Colonic mucosa (tissue), 4 donors: Measurements from ENCODE around the gene UPP1. TPM values are rescaled to one million over a fixed set of nuclear protein-coding genes. Genes with fewer than 3 reads are reported as not detected.

Source experiments
- DNase-seq: peaks from one replicate; pipeline ENCODE4 v3.0.0-alpha.2; 2020
- H3K27ac ChIP-seq: fragments of 200-600 bp; one replicate; pipeline ENCODE4 v1.8.0; 2021
- H3K27me3 ChIP-seq: fragments of 200-600 bp; one replicate; pipeline ENCODE4 v1.8.0; 2021
- H3K36me3 ChIP-seq: fragments of 200-600 bp; one replicate; pipeline ENCODE4 v1.8.0; 2021
- H3K4me1 ChIP-seq: fragments of 200-600 bp; one replicate; pipeline ENCODE4 v1.8.0; 2021; ENCODE audit warnings: mild to moderate bottlenecking
- H3K4me3 ChIP-seq: fragments of 200-600 bp; one replicate; pipeline ENCODE4 v1.8.0; 2021
- H3K9ac ChIP-seq, 2 donors: one replicate each; pipeline ENCODE4 v1.7.0; 2013; ENCODE audit warnings: control low read depth in 2 of 2, low read depth in 2 of 2, low read length in 2 of 2
- H3K9me3 ChIP-seq: fragments of 200-600 bp; one replicate; pipeline ENCODE4 v1.8.0; 2021
- intact Hi-C: fragments of 100-400 bp; cut with DNase I; formaldehyde crosslinking; loops from one replicate; pipeline ENCODE4 v1.14.1; 2022
- total RNA-seq, 2 donors: library from RNA; stranded (reverse); fragmentation: NEBNext Ultra II Directional in 1 of 2; extraction: Animal tissue kit (Norgen Biotek cat#: 25700) in 1 of 2; gene quantifications; one replicate each; pipeline ENCODE4 v1.2.1, GENCODE V29; 2021
- TF ChIP-seq, protein P1 (sequence below): fragments of 200-600 bp; IDR thresholded peaks from one replicate; pipeline ENCODE4 v1.8.0; 2022; ENCODE audit warnings: antibody characterized with exemption, mild to moderate bottlenecking
- donor health status: healthy.
- donor health status: DM: no; HTN: no; CAD: no.
- donor health status: DM: no; HTN: no; CAD: no.

The UPP1 gene
- total RNA-seq, 2 donors from 2014 or later: 34.0 to 41.9 TPM

DNA sequence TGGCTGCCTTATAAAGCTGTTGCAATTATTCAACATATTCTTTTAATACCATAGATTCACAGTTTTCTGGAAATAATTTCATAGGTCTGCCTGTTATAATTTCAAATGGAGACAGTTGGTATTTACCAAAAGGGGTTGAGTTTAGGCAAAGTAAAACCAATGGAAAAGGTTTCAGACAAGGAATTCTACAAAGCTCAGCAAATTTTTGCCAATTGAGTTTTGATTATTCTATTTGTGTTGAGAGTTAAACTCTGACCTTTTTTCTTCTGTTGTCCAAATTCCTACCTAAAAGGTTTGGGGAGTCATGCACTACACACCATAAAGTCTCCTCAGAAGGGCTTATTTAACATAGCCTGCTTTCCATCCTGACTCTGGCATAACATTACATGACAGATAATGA is 43.7 kb downstream of the UPP1 start:
- no peak for DNase-seq
- TF ChIP-seq, protein P1, sequence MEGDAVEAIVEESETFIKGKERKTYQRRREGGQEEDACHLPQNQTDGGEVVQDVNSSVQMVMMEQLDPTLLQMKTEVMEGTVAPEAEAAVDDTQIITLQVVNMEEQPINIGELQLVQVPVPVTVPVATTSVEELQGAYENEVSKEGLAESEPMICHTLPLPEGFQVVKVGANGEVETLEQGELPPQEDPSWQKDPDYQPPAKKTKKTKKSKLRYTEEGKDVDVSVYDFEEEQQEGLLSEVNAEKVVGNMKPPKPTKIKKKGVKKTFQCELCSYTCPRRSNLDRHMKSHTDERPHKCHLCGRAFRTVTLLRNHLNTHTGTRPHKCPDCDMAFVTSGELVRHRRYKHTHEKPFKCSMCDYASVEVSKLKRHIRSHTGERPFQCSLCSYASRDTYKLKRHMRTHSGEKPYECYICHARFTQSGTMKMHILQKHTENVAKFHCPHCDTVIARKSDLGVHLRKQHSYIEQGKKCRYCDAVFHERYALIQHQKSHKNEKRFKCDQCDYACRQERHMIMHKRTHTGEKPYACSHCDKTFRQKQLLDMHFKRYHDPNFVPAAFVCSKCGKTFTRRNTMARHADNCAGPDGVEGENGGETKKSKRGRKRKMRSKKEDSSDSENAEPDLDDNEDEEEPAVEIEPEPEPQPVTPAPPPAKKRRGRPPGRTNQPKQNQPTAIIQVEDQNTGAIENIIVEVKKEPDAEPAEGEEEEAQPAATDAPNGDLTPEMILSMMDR: no peak
- Histone ChIP-seq H3K27me3 (no peaks in the 10 kb centered on the region), H3K4me3 (no peak overlapping the region), H3K4me1 (no peaks in the 10 kb centered on the region), H3K27ac (no peak overlapping the region), H3K36me3 (no peaks in the 10 kb centered on the region), H3K9ac (no peak overlapping the region), H3K9me3 (no peaks in the 10 kb centered on the region)
- intact Hi-C loops: no loop called here

DNA sequence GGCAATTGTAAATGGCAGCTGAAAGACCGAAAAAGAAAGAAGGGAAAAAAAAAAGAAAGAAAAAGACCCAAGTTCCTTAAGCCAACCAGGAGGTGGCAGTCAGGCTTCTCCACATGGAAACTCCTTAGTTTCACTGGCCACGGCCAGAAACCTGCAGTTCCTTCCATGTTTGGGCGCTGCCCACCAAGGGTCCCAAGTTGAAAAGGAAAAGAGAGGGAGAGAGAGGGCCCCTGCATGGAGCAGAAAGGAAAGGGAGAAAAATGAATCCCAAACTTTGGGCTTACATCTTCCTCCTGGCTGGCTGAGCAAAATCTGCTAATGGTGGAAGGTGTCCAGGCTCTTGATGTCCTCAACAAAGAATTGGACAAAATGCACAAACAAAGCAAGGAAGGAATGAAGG is 50.4 kb downstream of the UPP1 start:
- Histone ChIP-seq H3K4me1 (peaks cover 9% of the 10 kb centered on the region), H3K36me3 (no peaks in the 10 kb centered on the region), H3K4me3 (no peak overlapping the region), H3K9me3 (no peaks in the 10 kb centered on the region), H3K27me3 (no peaks in the 10 kb centered on the region), H3K27ac (peak overlapping the region; percentile 93), H3K9ac (no peak overlapping the region)
- intact Hi-C loops: no loop called here
- TF ChIP-seq, protein P1: peak; percentile 32
- no peak for DNase-seq

DNA sequence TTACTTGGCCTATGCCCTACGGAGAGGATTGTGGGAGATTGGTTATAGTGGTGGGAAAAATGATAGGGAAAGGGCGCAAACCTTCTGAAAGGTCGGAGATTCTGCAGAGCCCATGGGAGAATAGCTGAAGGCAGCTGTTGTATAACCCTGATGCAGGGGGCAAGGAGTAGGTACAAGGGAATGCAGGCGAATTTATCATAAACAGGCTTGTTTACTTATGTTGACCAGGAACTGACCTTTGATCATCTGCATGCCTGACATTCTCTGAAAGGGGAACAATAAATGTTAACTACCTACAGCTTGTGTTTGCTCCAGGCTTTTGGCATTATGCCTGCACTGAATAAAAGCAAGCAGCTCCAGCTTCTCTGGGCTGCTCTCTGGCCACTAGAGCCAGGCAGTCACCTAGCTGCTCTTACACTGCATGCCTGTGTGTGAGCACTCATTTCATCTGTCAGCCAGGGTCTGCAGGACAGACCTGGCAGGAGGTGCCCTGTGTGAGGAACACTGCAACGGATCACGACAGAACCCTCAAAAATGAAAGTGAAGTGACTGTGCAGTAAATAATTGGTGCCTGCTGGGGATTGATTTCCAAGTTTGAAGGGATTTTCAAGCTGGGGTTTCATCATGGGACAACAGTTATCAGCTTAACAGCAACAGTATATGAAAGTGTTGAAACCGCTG is 51.1 kb downstream of the UPP1 start:
- intact Hi-C loops: no loop called here
- Histone ChIP-seq H3K9ac (no peak overlapping the region), H3K36me3 (no peaks in the 10 kb centered on the region), H3K9me3 (no peaks in the 10 kb centered on the region), H3K4me1 (peaks cover 9% of the 10 kb centered on the region), H3K4me3 (no peak overlapping the region), H3K27me3 (no peaks in the 10 kb centered on the region), H3K27ac (peak overlapping the region; percentile 93)
- DNase-seq: peak; percentile 81
- TF ChIP-seq, protein P1: no peak

DNA sequence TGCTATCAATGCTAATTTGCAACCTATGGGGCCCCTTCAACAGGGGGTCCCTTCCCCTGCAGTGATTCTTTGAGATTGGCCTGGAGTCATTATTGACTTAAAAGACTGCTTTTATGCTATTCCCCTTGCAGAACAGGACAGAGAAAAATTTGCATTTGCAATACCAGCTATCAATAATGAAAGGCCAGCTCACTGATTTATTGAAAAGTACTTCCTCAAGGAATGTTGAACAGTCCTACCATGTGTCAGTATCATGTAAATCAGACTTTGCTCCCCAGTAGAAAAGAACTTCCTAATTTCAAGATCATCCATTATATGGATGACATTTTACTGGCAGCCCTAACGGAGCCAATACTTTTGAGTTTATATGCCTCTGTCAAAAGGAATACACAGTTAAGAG is 52.5 kb downstream of the UPP1 start:
- no peaks in the 10 kb centered on the region for H3K27me3 ChIP-seq
- intact Hi-C loops: no loop called here
- H3K9ac ChIP-seq: no peak overlapping the region
- no peaks in the 10 kb centered on the region for H3K36me3 ChIP-seq
- no peaks in the 10 kb centered on the region for H3K9me3 ChIP-seq
- peak overlapping the region; percentile 93 for H3K27ac ChIP-seq
- TF ChIP-seq, protein P1: no peak
- peaks cover 12% of the 10 kb centered on the region for H3K4me1 ChIP-seq
- no peak for DNase-seq
- no peak overlapping the region for H3K4me3 ChIP-seq

DNA sequence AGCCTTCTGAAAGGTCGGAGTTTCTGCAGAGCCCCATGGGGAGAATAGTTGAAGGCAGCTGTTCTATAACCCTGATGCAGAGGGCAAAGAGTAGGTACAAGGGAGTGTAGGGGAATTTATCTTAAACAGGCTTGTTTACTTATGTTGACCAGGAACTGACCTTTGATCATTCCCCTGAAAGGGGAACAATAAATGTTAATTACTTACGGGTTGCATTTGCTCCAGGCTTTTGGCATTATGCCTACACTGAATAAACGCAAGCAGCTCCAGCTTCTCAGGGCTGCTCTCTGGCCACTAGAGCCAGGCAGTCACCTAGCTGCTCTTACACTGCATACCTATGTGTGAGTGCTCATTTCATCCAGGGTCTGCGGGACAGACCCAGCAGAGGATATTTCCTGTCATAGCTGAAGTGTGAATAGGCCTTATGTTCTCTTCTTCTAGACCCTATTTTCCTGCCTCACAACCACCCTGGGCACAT is 55.3 kb downstream of the UPP1 start:
- Histone ChIP-seq H3K27ac (peak overlapping the region; percentile 93), H3K4me1 (peaks cover 12% of the 10 kb centered on the region), H3K9ac (no peak overlapping the region), H3K36me3 (no peaks in the 10 kb centered on the region), H3K27me3 (no peaks in the 10 kb centered on the region), H3K9me3 (no peaks in the 10 kb centered on the region), H3K4me3 (no peak overlapping the region)
- intact Hi-C loops: no loop called here
- DNase-seq: peak; percentile 72
- TF ChIP-seq, protein P1: no peak
